Measurements from ENCODE around the gene TNFRSF13B. TPM values are rescaled to one million over a fixed set of nuclear protein-coding genes. Genes with fewer than 3 reads are reported as not detected.

The TNFRSF13B gene
- total and polyA plus RNA-seq, 12 donors: 0.18 to 0.48 TPM; not detected in 10

GRCh38 chr17:16927641-16928321 is 44.1 kb downstream of the TNFRSF13B start:
- no peak for DNase-seq
- no peaks in the 10 kb centered on the region for H3K9me3 ChIP-seq (replicated peaks in 1 of 3)
- 80 to 84% (median 82%) methylated on average over 4 to 18 of the region's 18 CpGs for WGBS, 4 donors
- no peak overlapping the region for H3K27ac ChIP-seq
- intact Hi-C loops (cut with DNase I): no loop called here
- no peaks in the 10 kb centered on the region for H3K4me1 ChIP-seq (replicated peaks in 1 of 2)
- no peaks in the 10 kb centered on the region for H3K27me3 ChIP-seq
- no peak overlapping the region for H3K4me3 ChIP-seq
- H3K36me3 ChIP-seq (replicated peaks in 1 of 2): no peaks in the 10 kb centered on the region
- TF ChIP-seq CTCF (IDR thresholded peaks at IDR 0.05): no peak
- TF ChIP-seq POLR2A (IDR thresholded peaks at IDR 0.05): no peak

DNA sequence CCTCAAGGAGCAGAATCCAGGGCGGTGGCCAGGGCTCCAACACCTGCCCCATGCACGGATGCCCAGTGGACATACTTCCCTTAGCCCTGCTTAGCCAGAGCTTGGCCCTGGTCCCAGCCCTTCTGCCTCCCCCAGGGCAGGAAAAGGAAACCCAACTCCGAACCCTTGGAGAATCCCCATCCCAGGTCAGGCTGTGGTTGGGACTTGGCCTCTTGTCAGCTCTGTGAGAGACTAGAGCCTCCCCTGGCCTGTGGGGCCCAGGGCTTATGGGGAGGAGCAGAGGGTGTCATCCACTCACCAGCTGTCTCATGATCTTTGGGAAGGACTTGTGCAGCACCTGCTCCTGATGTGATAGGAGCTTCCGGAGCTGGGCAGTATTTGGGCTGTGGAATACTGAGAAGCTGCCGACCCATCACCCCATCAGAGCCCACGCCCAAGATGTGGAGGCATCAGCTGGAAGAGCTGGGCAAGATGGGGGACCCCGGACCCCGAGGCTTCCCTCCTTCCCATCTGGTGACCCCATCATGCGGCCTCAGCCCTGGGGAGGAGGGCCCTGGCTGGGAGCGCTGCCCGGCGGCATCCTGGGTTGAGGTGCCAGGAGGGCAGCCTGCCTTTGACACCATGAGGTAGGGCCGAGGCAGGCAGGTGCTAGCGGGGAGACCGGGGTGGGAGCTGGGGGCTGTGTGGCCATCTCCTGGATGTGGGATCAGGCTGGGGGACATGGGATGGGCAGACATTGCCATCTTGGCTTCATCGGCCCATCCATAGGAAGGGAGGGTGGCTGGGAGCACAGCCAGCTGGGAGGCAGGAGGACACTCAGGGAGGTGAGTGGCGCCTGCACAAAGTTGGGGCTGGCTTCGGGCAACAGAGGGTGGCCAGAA is 45.1 kb downstream of the TNFRSF13B start:
- Histone ChIP-seq H3K27me3 (no peaks in the 10 kb centered on the region), H3K9me3 (replicated peaks in 1 of 3) (no peaks in the 10 kb centered on the region), H3K4me1 (replicated peaks in 1 of 2) (no peaks in the 10 kb centered on the region), H3K4me3 (no peak overlapping the region), H3K27ac (no peak overlapping the region), H3K36me3 (replicated peaks in 1 of 2) (no peaks in the 10 kb centered on the region)
- TF ChIP-seq POLR2A (IDR thresholded peaks at IDR 0.05) (no peak), CTCF (IDR thresholded peaks at IDR 0.05) (no peak)
- DNase-seq: no peak
- intact Hi-C loops (cut with DNase I): no loop called here
- WGBS, 4 donors: 80 to 91% (median 87%) methylated on average over 12 to 18 of the region's 18 CpGs

- TF ChIP-seq POLR2A (IDR thresholded peaks at IDR 0.05) (no peak), CTCF (IDR thresholded peaks at IDR 0.05) (no peak)
- no peaks in the 10 kb centered on the region for H3K36me3 ChIP-seq (replicated peaks in 1 of 2)
- DNase-seq: no peak
- H3K27me3 ChIP-seq: no peaks in the 10 kb centered on the region
- 80 to 88% (median 88%) methylated on average over 1 to 7 of the region's 7 CpGs; no CpG with 5 or more reads in 1 of the 4 donors for WGBS, 4 donors
- H3K9me3 ChIP-seq (replicated peaks in 1 of 3): no peaks in the 10 kb centered on the region
- H3K4me3 ChIP-seq: no peak overlapping the region
- H3K4me1 ChIP-seq (replicated peaks in 1 of 2): no peaks in the 10 kb centered on the region
- intact Hi-C loops (cut with DNase I): no loop called here
- no peak overlapping the region for H3K27ac ChIP-seq
Observed at GRCh38 chr17:16926061-16926511, 45.8 kb downstream of the TNFRSF13B start.

DNA sequence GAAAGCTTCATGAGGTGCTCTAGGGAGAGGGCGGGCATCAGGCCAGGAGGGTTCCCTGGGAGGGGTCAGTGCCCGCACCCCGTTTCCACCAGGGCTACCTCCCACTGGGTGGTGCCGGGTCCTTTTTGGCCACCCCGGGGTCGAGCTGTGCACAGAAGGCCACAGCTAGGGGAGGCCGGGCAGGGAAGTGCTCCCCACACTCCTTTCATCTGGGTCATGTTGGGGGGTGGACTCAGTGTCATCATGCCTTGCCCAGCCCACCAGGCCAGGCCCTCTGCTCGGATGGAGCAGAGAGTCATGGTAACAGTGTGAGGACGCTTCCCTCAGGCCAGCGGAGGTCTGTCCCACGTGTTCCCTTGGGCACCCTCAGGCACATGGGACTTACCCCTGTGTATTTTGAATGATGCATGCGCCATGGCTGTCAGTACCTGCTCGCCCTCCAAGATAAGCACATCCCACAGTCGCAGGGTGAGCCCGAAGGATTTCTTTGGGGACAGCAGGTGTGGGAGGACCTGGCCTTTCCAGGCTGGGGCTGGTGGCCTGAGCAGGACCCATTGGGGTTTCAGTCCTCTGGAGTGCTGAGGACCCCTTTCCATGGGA is 46.4 kb downstream of the TNFRSF13B start:
- H3K9me3 ChIP-seq (replicated peaks in 1 of 3): no peaks in the 10 kb centered on the region
- H3K27ac ChIP-seq: no peak overlapping the region
- no peaks in the 10 kb centered on the region for H3K4me1 ChIP-seq (replicated peaks in 1 of 2)
- no peak for DNase-seq
- WGBS, 4 donors: 87 to 95% (median 93%) methylated on average over 4 to 15 of the region's 15 CpGs
- no peak overlapping the region for H3K4me3 ChIP-seq
- intact Hi-C loops (cut with DNase I): no loop called here
- TF ChIP-seq POLR2A (IDR thresholded peaks at IDR 0.05) (no peak), CTCF (IDR thresholded peaks at IDR 0.05) (no peak)
- H3K36me3 ChIP-seq (replicated peaks in 1 of 2): no peaks in the 10 kb centered on the region
- no peaks in the 10 kb centered on the region for H3K27me3 ChIP-seq
